SK-N-SH (cell line): ENCODE data around the gene S100A5. TPM values are rescaled to one million over a fixed set of nuclear protein-coding genes. Genes with fewer than 3 reads are reported as not detected.

Experiments used
- CTCF ChIA-PET: fragments of 300-600, 350-600 bp; formaldehyde crosslinking; extraction: SDS; loops from one replicate; lab custom pipeline; 2021; lab: Yijun Ruan, JAX
- POLR2A ChIA-PET: fragments of 350-600 bp; sonication (Branson Sonifier 250); formaldehyde crosslinking; extraction: SDS; loops from one replicate; lab custom pipeline; 2020; ENCODE audit warnings: antibody characterized with exemption, inconsistent platforms; lab: Yijun Ruan, JAX
- DNase-seq: peaks from one replicate; pipeline ENCODE4 v3.0.0; 2012
- H2AFZ ChIP-seq: fragments of 200-600 bp; sonication (generic); 2 replicates; pipeline ENCODE4 v1.8.1; 2016; ENCODE audit warnings: antibody characterized with exemption, mild to moderate bottlenecking, low read depth
- H3F3A ChIP-seq: fragments of 200-600 bp; sonication (generic); replicated peaks from 2 replicates; pipeline ENCODE3; 2016; ENCODE audit warnings: antibody characterized with exemption, mild to moderate bottlenecking; ENCODE audit not compliant: insufficient read depth
- H3K27ac ChIP-seq, 2 experiments: fragments of 200-500 bp in 1 of 2; fragments of 200-600 bp in 1 of 2; sonication (Bioruptor generic) in 1 of 2; sonication (generic), shearing (Covaris generic) in 1 of 2; 2 replicates each; pipeline versions ENCODE4 v1.5.1 to v1.6.1; 2014 to 2016; ENCODE audit warnings: low read depth in 2 of 2, inconsistent platforms in 1 of 2, low read length in 1 of 2, mild to moderate bottlenecking in 1 of 2, mixed read lengths in 1 of 2
- H3K27me3 ChIP-seq: fragments of 200-600 bp; sonication (generic), shearing (Covaris generic); 2 replicates; pipeline ENCODE4 v1.6.1; 2016; ENCODE audit warnings: mixed run types; ENCODE audit not compliant: insufficient read depth
- H3K36me3 ChIP-seq, 2 experiments: fragments of 200-500 bp in 1 of 2; fragments of 200-600 bp in 1 of 2; sonication (Bioruptor generic) in 1 of 2; sonication (generic) in 1 of 2; replicated peaks in 1 of 2; 2 replicates each; pipeline versions ENCODE3 to v1.5.1; 2014 to 2016; ENCODE audit warnings: low read length in 1 of 2, mild to moderate bottlenecking in 1 of 2; ENCODE audit not compliant: insufficient read depth in 2 of 2, control insufficient read depth in 1 of 2
- H3K4me1 ChIP-seq, 2 experiments: fragments of 200-500 bp in 1 of 2; fragments of 200-600 bp in 1 of 2; sonication (Bioruptor generic) in 1 of 2; sonication (generic), shearing (Covaris generic) in 1 of 2; 2 replicates each; pipeline versions ENCODE4 v1.5.1 to v1.6.1; 2014 to 2016; ENCODE audit warnings: low read depth in 1 of 2, low read length in 1 of 2, mixed run types in 1 of 2; ENCODE audit not compliant: insufficient read depth in 2 of 2, control insufficient read depth in 1 of 2
- H3K4me2 ChIP-seq: fragments of 200-600 bp; sonication (generic), shearing (Covaris generic); 2 replicates; pipeline ENCODE4 v1.6.1; 2017; ENCODE audit warnings: mixed run types
- H3K4me3 ChIP-seq, 2 experiments: fragments of 200-500 bp in 1 of 2; fragments of 200-600 bp in 1 of 2; sonication (Bioruptor generic) in 1 of 2; sonication (generic), shearing (Covaris generic) in 1 of 2; 2 replicates each; pipeline versions ENCODE4 v1.5.1 to v1.8.1; 2014 to 2016; ENCODE audit warnings: low read depth in 2 of 2, inconsistent platforms in 1 of 2, low read length in 1 of 2, mild to moderate bottlenecking in 1 of 2, mixed read lengths in 1 of 2, moderate library complexity in 1 of 2
- H3K79me2 ChIP-seq: fragments of 200-600 bp; sonication (generic); 2 replicates; pipeline ENCODE4 v1.8.1; 2017; ENCODE audit warnings: mild to moderate bottlenecking; ENCODE audit not compliant: insufficient read depth
- H3K9ac ChIP-seq: fragments of 200-600 bp; sonication (generic); 2 replicates; pipeline ENCODE4 v1.6.1; 2017; ENCODE audit warnings: mixed run types
- H3K9me2 ChIP-seq: fragments of 200-600 bp; sonication (generic); 2 replicates; pipeline ENCODE4 v1.6.1; 2017; ENCODE audit warnings: mixed run types
- H3K9me3 ChIP-seq: fragments of 200-600 bp; sonication (generic); 2 replicates; pipeline ENCODE4 v1.6.1; 2017; ENCODE audit warnings: mixed run types, mild to moderate bottlenecking, moderate library complexity
- H4K20me1 ChIP-seq: fragments of 200-600 bp; sonication (generic); 2 replicates; pipeline ENCODE4 v1.6.1; 2017; ENCODE audit warnings: mild to moderate bottlenecking, mixed run types; ENCODE audit not compliant: insufficient read depth
- CHD2 ChIP-seq: fragments of 150-350 bp; IDR thresholded peaks from 2 replicates; pipeline ENCODE4 v1.6.1; 2018; ENCODE audit warnings: low read length; ENCODE audit not compliant: partially characterized antibody
- ELF1 ChIP-seq: IDR thresholded peaks from 2 replicates; pipeline ENCODE4 v1.4.0; 2012
- EP300 ChIP-seq, 2 experiments: IDR thresholded peaks; 2 replicates each; pipeline versions ENCODE4 v1.4.0 to v1.6.1; 2012; ENCODE audit warnings: borderline replicate concordance in 1 of 2, low read depth in 1 of 2, low read length in 1 of 2
- FOXJ3 ChIP-seq: sonication (generic); formaldehyde crosslinking; IDR thresholded peaks from 2 replicates; pipeline ENCODE4 v1.5.1; 2020; ENCODE audit warnings: mild to moderate bottlenecking, missing genetic modification reagents
- GATA2 ChIP-seq: sonication (generic); formaldehyde crosslinking; IDR thresholded peaks from 2 replicates; pipeline ENCODE4 v1.5.0; 2020; ENCODE audit warnings: mild to moderate bottlenecking, missing genetic modification reagents
- MXI1 ChIP-seq: IDR thresholded peaks from 2 replicates; pipeline ENCODE4 v1.6.1; 2012; ENCODE audit warnings: mild to moderate bottlenecking, low read depth, low read length, improper control_type of control experiment
- NFIC ChIP-seq: IDR thresholded peaks from 2 replicates; pipeline ENCODE4 v1.4.0; 2012; ENCODE audit warnings: borderline replicate concordance
- NRF1 ChIP-seq: IDR thresholded peaks from 2 replicates; pipeline ENCODE4 v1.6.1; 2012; ENCODE audit warnings: low read depth, mild to moderate bottlenecking, low read length
- POLR2AphosphoS5 ChIP-seq: IDR thresholded peaks from 2 replicates; pipeline ENCODE4 v1.6.1; 2012; ENCODE audit warnings: low read depth, low read length
- RAD21 ChIP-seq: IDR thresholded peaks from 2 replicates; pipeline ENCODE4 v1.6.1; 2012; ENCODE audit warnings: mild to moderate bottlenecking, low read length
- RFX5 ChIP-seq: IDR thresholded peaks from 2 replicates; pipeline ENCODE4 v1.6.1; 2012; ENCODE audit warnings: mild to moderate bottlenecking, improper control_type of control experiment, low read length
- SIN3A ChIP-seq: IDR thresholded peaks from 2 replicates; pipeline ENCODE4 v1.6.1; 2012; ENCODE audit warnings: low read depth, mild to moderate bottlenecking, low read length, moderate library complexity, borderline replicate concordance
- YY1 ChIP-seq: IDR thresholded peaks from 2 replicates; pipeline ENCODE4 v1.4.0; 2012; ENCODE audit warnings: low read depth, mild to moderate bottlenecking
- WGBS: methylation state at CpG from one replicate; pipeline ENCODE4 v1.1.6; 2017; ENCODE audit warnings: low lambda C conversion rate; 5-methylcytosine and 5-hydroxymethylcytosine counted together
- polyA plus RNA-seq, 3 experiments: library from polyadenylated mRNA; depleted of rRNA; stranded (reverse); fragments of >200 nt; gene quantifications; 2 replicates each; pipeline ENCODE4 v1.2.3, GENCODE V29; 2012
- TF ChIP-seq, protein P1 (sequence below): IDR thresholded peaks from 2 replicates; pipeline ENCODE4 v1.6.1; 2012; ENCODE audit warnings: mild to moderate bottlenecking, low read depth, low read length, moderate library complexity
- TF ChIP-seq, protein P2 (sequence below): IDR thresholded peaks from 2 replicates; pipeline ENCODE4 v1.4.0; 2012; ENCODE audit warnings: low read depth, borderline replicate concordance
- TF ChIP-seq, protein P3 (sequence below): IDR thresholded peaks from 2 replicates; pipeline ENCODE4; 2012
- TF ChIP-seq, protein P4 (sequence below): fragments of 150-350 bp; IDR thresholded peaks from 2 replicates; pipeline ENCODE4 v1.6.1; 2017; ENCODE audit warnings: antibody characterized with exemption, low read length, low read depth, borderline replicate concordance
- TF ChIP-seq, protein P5 (sequence below): fragments of 200-600 bp; sonication (generic); IDR thresholded peaks from 2 replicates; pipeline ENCODE4 v1.6.1; 2017; ENCODE audit warnings: antibody characterized with exemption, mild to moderate bottlenecking, moderate library complexity
- TF ChIP-seq, protein P6 (sequence below): IDR thresholded peaks from 2 replicates; pipeline ENCODE4 v1.4.0; 2012; ENCODE audit warnings: low read depth

S100A5 gene
- polyA plus RNA-seq, 1 of the 3 experiments (the other 2 are of a cell fraction) = 0.15 TPM

DNA sequence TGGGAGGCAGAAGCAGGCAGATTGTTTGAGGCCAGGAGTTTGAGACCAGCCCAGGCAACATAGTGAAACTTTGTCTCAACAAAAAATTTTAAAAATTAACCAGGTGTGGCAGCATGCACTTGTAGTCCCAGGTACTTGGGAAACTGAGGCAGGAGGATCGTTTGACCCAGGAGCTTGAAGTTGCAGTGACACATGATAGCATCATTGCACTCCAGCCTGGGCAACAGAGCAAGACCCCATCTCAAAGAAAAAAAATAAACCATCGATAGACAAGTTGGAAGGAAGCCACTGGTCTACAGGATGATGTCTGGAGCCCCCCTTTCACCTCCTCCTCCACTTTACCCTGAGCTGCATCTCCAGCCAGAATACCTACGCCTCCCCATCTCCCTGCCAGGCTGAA, 21.5 kb downstream of the S100A5 start:
- H3K27me3 ChIP-seq = no peaks in the 10 kb centered on the region
- H3K9ac ChIP-seq = no peak overlapping the region
- H3K36me3 ChIP-seq = no peaks in the 10 kb centered on the region
- no peaks in the 10 kb centered on the region for H3K79me2 ChIP-seq
- DNase-seq = no peak
- H2AFZ ChIP-seq = no peak overlapping the region
- H3K4me2 ChIP-seq = no peak overlapping the region
- H3K4me1 ChIP-seq = peaks cover 0 to 6% of the 10 kb centered on the region in 2 experiments; a peak in 1 of 4 replicates
- ChIA-PET POLR2A (no interaction called here), CTCF (interaction anchor here (0.9 to 1.9 kb wide), 4 partner anchors 25 to 57 kb away, joined by 3 to 4 read pairs (median 4); no protein-coding TSS in a partner anchor)
- H3K27ac ChIP-seq = no peak overlapping the region
- H3K4me3 ChIP-seq = no peak overlapping the region
- WGBS = 72% methylated on average over 3 of the region's 3 CpGs
- no peaks in the 10 kb centered on the region for H3K9me3 ChIP-seq
- TF ChIP-seq CHD2 (no peak), POLR2AphosphoS5 (no peak), GATA2 (CRISPR knock-in tag) (no peak), SIN3A (no peak), MXI1 (no peak), RFX5 (no peak), ELF1 (no peak), NRF1 (no peak), RAD21 (no peak), NFIC (no peak), FOXJ3 (no peak), YY1 (no peak), EP300 (IDR thresholded peaks at IDR 0.05; ENCODE audit: borderline replicate concordance in 1 of 2, low read depth in 1 of 2, low read length in 1 of 2) (no peak)
- TF ChIP-seq, protein P1, sequence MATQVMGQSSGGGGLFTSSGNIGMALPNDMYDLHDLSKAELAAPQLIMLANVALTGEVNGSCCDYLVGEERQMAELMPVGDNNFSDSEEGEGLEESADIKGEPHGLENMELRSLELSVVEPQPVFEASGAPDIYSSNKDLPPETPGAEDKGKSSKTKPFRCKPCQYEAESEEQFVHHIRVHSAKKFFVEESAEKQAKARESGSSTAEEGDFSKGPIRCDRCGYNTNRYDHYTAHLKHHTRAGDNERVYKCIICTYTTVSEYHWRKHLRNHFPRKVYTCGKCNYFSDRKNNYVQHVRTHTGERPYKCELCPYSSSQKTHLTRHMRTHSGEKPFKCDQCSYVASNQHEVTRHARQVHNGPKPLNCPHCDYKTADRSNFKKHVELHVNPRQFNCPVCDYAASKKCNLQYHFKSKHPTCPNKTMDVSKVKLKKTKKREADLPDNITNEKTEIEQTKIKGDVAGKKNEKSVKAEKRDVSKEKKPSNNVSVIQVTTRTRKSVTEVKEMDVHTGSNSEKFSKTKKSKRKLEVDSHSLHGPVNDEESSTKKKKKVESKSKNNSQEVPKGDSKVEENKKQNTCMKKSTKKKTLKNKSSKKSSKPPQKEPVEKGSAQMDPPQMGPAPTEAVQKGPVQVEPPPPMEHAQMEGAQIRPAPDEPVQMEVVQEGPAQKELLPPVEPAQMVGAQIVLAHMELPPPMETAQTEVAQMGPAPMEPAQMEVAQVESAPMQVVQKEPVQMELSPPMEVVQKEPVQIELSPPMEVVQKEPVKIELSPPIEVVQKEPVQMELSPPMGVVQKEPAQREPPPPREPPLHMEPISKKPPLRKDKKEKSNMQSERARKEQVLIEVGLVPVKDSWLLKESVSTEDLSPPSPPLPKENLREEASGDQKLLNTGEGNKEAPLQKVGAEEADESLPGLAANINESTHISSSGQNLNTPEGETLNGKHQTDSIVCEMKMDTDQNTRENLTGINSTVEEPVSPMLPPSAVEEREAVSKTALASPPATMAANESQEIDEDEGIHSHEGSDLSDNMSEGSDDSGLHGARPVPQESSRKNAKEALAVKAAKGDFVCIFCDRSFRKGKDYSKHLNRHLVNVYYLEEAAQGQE = no peak
- TF ChIP-seq, protein P2, sequence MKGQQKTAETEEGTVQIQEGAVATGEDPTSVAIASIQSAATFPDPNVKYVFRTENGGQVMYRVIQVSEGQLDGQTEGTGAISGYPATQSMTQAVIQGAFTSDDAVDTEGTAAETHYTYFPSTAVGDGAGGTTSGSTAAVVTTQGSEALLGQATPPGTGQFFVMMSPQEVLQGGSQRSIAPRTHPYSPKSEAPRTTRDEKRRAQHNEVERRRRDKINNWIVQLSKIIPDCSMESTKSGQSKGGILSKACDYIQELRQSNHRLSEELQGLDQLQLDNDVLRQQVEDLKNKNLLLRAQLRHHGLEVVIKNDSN = no peak
- TF ChIP-seq, protein P3, sequence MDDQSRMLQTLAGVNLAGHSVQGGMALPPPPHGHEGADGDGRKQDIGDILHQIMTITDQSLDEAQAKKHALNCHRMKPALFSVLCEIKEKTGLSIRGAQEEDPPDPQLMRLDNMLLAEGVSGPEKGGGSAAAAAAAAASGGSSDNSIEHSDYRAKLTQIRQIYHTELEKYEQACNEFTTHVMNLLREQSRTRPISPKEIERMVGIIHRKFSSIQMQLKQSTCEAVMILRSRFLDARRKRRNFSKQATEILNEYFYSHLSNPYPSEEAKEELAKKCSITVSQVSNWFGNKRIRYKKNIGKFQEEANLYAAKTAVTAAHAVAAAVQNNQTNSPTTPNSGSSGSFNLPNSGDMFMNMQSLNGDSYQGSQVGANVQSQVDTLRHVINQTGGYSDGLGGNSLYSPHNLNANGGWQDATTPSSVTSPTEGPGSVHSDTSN = no peak
- TF ChIP-seq, protein P4, sequence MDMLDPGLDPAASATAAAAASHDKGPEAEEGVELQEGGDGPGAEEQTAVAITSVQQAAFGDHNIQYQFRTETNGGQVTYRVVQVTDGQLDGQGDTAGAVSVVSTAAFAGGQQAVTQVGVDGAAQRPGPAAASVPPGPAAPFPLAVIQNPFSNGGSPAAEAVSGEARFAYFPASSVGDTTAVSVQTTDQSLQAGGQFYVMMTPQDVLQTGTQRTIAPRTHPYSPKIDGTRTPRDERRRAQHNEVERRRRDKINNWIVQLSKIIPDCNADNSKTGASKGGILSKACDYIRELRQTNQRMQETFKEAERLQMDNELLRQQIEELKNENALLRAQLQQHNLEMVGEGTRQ = no peak
- TF ChIP-seq, protein P5, sequence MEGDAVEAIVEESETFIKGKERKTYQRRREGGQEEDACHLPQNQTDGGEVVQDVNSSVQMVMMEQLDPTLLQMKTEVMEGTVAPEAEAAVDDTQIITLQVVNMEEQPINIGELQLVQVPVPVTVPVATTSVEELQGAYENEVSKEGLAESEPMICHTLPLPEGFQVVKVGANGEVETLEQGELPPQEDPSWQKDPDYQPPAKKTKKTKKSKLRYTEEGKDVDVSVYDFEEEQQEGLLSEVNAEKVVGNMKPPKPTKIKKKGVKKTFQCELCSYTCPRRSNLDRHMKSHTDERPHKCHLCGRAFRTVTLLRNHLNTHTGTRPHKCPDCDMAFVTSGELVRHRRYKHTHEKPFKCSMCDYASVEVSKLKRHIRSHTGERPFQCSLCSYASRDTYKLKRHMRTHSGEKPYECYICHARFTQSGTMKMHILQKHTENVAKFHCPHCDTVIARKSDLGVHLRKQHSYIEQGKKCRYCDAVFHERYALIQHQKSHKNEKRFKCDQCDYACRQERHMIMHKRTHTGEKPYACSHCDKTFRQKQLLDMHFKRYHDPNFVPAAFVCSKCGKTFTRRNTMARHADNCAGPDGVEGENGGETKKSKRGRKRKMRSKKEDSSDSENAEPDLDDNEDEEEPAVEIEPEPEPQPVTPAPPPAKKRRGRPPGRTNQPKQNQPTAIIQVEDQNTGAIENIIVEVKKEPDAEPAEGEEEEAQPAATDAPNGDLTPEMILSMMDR = no peak
- TF ChIP-seq, protein P6, sequence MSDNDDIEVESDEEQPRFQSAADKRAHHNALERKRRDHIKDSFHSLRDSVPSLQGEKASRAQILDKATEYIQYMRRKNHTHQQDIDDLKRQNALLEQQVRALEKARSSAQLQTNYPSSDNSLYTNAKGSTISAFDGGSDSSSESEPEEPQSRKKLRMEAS = no peak
- no peaks in the 10 kb centered on the region for H4K20me1 ChIP-seq
- no peaks in the 10 kb centered on the region for H3F3A ChIP-seq
- no peaks in the 10 kb centered on the region for H3K9me2 ChIP-seq
